CD4-positive, alpha-beta T cell treated with Interleukin-17A for 1 hour (primary cell): ENCODE measurements around the gene TSEN54.
"Not testable (repeated sequence)": the region's sequence is repeated elsewhere in the genome, so short reads cannot be mapped to it uniquely, and the experiment has no call there.

ENCODE experiments used
- DNase-seq: peaks from one replicate; pipeline ENCODE4 v3.0.0-alpha.2; 2020

TSEN54 gene

GRCh38 chr17:75505640-75506039, 10.7 kb upstream of the TSEN54 start:
- DNase-seq: no peak

DNA sequence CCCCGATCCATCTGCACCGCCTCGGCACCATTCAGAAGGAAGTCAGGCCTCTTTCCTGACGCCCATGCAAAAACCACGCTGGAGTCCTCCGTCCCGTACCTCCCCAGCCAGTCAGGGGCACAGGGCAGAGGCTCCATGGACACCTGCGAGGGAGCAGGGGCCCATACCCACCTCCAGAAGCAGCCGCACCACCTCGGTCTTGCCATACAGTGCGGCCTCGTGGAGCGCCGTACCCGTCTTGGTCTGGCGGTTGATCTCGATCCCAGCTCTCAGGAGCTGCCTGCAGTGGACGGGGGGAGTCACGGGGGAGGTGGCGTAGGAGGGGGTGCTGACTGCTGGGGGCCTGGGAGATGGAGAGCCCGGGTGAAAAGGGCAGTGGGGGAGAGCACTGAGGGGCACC, 10.2 kb upstream of the TSEN54 start:
- no peak for DNase-seq

DNA sequence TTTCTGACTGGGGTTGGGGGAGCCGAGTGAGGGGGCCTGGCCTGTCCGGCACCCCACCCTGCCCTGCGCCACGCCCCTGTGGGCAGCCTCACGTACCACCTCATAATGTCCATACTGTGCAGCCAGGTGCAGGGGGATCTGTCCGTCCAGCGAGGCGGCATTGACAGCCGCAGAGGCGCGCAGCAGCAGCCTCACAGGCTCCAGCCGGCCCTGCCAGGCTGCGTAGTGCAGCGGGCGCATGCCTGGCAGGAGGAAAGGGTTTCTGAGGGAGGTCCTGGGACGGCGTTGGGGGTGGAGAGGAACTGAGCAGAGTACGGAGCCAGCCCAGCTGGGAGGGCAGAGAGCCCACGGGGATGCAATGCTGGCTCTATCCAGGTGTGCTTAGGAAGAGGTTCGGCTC, 9.4 kb upstream of the TSEN54 start:
- no peak for DNase-seq

GRCh38 chr17:75507733-75508719, 8.3 kb upstream of the TSEN54 start:
- DNase-seq: no peak

DNA sequence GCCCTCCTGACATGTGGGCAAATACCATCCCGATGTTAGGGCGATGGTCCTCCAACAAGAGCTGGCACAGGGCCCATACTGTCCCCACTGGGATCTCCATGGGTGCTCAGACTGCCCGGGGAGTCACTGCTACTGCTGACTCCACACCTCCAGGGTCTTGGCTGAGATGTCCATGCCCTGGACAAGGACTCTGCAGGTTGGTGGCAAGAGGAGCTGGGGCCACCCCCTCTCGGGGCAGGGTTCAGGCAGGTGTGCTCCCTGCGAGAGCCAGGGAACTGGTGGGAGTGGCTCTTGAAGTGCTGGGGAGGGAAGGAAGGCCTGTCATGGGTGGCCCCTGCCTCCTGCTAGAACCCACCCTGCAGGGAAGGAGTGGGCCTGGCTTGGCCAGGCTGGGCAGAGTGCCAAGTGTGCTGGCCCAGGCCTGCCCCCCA, 7.4 kb upstream of the TSEN54 start:
- DNase-seq: no peak

DNA sequence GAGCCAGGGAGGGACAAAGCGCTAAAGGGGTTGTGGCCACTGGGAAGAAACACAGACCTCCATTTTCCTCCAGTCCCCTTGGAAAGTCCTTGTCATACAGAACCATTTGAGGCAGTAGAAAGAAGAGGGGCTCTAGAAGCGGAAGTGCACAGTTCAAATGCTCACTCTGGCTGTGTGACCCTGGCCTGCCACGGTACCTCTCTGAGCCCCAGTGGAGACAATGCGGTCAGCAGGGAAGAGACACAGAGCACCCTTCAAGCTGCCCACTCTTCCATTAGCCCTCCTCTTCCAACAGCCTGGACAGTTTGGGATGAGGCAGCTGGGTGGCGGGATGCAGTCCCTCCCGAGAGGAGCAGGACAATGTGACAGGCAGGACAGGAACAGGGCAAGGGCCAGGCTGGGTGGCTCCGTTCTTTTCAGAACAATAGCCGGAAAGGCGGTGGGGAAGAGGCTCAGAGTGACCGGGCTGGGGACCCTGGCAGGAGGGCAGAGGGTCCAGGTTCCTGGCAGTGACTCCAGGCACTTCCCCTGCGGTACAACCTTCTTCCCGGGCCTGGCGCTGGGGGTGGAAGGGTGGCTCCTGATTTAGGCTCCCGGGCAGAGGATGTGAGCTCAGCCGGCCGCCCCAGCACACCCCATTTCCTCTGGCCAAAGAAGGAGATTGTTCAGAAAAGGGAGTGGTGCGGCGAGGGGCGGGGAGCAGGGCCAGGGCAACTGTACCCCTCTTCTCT, 6.6 kb upstream of the TSEN54 start:
- DNase-seq: no peak

DNA sequence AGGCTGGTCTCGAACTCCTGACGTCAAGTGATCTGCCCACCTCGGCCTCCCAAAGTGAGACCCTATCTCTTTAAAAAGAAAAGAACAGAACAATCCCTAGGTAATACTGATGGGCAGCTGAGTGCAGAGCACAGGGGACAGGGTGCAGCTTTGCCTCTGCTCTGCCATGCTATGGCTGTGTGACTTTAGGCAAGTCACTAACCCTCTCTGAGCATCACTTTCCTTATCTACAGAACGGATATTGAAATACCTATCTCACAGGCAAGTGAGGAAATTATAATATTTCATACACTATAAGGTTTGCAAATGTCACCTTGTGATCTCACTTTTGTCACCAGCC, 5.1 kb upstream of the TSEN54 start:
- DNase-seq: no peak

DNA sequence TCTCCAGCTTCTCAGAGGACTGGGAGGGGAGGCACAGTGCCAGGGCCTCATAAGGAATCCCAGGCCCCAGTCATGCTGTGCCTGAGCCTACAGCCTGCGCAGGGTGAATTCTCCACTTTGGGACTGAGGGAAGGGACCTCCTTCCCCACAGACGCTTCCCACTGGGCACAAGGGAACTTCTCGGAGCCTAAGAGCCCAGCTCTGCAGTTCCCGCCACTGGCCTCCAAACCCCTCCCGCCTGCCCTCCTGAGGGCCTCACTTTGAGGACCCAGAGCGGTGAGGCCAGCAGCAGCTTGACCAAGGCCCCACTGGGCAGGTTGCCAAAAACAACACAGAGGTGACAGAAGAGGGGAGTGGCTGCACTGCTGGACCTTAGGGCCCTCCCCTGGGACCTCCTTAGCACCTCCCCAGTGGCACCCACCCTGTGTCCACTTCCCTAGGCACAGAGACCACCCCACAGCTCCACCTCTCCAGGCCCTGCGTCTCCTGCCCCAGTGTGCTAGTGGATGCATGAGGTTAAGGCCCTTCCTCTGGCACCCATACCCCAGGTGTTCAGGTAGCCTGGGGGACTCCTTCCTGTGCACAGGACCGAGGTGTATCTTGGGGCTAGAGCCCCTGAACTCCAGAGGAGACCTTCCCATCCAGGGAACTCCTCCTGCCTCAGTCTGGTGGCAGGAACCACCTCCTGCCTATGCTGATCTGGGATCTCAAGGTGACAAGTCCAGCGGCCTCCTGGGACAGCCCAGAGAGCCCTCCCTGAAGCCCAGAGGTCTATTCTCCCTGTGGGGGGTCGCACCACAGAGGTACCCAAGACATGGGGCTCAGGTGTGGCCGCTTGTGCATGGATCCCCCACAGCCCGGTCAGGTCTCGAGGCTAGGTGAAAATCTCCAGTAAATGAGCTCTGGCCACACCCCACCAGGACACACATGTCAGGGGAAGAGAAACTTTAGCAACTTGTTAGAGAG, 4.4 kb upstream of the TSEN54 start:
- no peak for DNase-seq

GRCh38 chr17:75512926-75513640, 3.2 kb upstream of the TSEN54 start:
- DNase-seq: no peak

GRCh38 chr17:75513641-75514000, 2.7 kb upstream of the TSEN54 start:
- no peak for DNase-seq

- no peak for DNase-seq
These were observed 1.9 kb upstream of the TSEN54 start for GRCh38 chr17:75514299-75514918.

DNA sequence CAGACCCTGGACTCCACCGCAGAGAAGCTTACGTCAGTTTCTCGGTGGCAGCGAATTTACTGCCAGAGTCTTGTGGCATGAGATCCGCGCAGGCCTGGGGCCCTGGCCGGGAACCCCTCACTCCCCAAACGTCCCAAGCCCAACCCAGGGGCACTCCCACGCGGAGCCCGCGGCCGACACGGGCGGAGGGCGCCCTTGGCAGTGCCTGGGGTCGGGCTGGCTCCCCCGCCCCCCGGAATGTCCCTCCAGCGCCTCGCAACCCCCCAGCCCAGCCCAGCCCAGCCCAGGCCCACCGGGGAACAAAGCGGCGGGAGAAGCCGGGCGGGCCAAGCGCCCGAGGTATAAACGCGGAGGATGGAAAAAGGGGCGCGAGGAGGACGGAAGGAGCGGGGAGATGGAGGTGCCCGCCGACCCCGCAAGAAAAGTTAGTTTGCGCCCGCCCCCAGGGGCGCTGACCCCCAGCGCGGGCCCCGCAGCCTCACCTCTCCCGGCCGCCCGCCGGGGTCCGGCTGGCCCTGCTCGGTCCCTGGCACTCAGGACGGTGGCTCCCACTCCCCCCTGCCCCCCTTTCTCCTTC, 1.3 kb upstream of the TSEN54 start:
- DNase-seq: no peak

GRCh38 chr17:75515496-75516254, 653 bp upstream of the TSEN54 start, which contains the start of gene CASKIN2:
TSS of gene CASKIN2 (minus strand) at chr17:75515537. CDS start at chr17:75513804, 1,733 bp downstream.
- peak; percentile 75 for DNase-seq

- peak; percentile 26 for DNase-seq
These were observed 430 bp downstream of the TSEN54 start for GRCh38 chr17:75516619-75517296.

DNA sequence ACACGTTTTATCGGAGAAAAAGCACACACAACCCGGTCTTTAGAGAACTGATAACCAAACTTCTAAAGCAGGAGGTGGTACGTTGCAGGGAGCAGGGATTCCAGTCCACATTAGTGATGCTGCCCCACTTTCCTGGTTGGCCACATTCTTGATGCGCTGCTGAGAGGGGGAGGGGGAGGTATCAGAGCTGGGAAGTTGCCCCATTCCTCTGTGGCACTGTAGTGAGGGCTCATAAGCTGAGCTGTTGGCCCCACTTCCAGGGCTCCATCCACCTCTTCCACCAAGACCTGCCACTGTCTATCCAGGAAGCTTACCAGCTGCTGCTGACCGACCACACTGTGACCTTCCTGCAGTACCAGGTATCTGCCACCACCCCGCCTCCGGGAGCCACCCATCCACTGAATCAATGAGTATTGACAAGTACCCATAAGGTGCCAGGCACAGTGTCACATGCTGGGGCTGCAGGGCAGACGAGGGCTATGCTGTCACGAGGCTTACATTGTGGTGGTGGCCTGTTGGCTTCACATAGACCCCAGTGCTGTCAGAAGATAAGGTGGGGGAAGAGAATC, 1.1 kb downstream of the TSEN54 start:
- DNase-seq: peak; percentile 43

DNA sequence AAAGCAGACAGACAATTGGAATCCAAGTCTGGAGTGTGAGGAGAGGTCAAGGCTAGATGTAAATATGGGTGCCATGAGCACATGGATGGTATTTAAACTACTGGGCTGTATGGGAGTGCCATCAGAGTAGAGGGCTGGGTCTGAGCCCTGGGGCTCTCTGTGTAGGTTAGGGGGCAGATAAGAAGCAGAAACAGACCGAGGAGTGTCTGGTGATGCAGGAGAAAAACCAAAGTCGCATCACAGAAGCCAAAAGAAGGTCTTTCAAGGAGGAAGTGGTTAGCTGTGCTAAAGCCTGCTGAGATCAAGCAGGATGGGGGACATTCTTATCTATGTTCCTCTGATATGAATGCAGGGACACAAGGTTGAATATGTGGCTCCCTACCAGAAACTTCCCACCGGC, 1.9 kb downstream of the TSEN54 start:
- peak; percentile 76 for DNase-seq

DNA sequence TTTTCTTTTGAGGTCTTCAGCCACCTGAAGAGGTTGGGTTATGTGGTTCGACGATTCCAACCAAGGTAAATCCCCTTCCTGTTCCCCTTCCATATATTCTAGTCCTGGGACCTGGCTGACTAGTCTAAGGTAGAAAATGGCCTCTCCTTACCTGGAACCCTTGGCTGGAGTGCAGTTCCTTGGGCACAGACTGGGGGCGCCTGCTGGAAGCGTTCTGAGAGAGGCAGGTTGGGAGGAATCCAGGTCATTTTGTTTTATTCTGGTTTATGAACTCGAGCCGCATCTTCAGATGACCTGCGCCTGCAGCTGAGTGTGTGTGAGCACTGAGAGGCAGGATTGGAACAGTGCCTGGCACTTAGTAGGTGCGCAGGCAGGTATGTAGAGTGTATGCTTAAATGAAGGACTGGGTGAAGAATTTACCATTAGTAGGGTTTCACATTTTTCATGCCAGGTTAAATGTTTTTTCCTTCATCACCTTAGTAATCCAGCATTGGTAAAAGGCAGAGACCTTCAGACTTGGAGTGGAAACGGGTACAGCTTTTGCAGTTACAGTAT, 2.7 kb downstream of the TSEN54 start:
- DNase-seq: no peak

GRCh38 chr17:75520413-75520812, 4.1 kb downstream of the TSEN54 start:
- not testable (repeated sequence) for DNase-seq

DNA sequence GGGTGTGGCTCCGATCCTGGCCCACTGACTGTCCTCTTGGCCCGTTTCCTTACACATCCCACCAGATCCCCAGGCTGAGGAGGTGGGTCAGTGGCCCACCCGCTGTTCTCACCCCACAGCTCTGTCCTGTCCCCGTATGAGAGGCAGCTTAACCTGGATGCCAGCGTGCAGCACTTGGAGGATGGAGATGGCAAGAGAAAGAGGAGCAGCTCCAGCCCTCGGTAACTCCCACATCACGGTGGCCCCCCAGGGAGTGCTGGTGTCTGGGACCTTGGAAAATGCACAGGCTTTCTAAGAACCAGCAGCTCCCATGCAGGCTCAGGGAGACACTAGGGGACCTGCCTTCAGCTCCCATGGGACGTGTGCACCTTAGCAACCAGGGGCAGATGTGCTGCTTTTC, 5.0 kb downstream of the TSEN54 start:
- DNase-seq: no peak
